ENCODE measurements around the gene MCM7.

DNA sequence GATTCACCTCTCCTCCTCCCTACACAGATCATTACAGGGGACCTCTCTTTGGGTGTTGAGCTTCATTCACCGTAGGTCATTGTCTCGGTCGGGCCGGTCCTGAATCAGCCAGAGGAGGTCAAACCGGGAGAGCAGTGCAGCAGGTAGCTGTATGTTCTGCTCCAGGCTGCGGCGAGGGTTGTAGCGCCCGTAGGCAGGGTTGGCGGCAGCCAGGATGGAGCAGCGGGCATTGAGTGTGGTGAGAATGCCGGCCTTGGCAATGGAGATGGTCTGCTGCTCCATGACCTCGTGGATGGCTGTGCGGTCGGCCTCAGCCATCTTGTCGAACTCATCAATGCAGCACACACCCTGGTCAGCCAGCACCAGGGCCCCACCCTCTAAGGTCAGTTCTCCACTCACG is 5.5 kb downstream of the MCM7 start:
- TF ChIP-seq EZH2 (IDR thresholded peaks at IDR 0.05; ENCODE audit: insufficient read depth, poor library complexity, severe bottlenecking) (no peak), EZH2phosphoT487 (IDR thresholded peaks at IDR 0.05; ENCODE audit: insufficient read depth, low read depth) (no peak)

All from GM23248 (cell line).